Smooth muscle cell (in vitro differentiated cells): Measurements from ENCODE around the gene FAM98B. TPM values are rescaled to one million over a fixed set of nuclear protein-coding genes. Genes with fewer than 3 reads are reported as not detected.

Experiments used
- DNase-seq: peaks from one replicate; lab custom pipeline; 2025; ENCODE audit not compliant: unreplicated experiment; lab: John Stamatoyannopoulos, UW
- H2AFZ ChIP-seq: fragments of 200-600 bp; sonication (generic); 2 replicates; pipeline ENCODE4 v1.6.0; 2016; ENCODE audit warnings: antibody characterized with exemption, low read depth, mild to moderate bottlenecking
- H3F3A ChIP-seq: fragments of 200-600 bp; sonication (generic); 2 replicates; pipeline ENCODE4 v1.6.0; 2017; ENCODE audit warnings: antibody characterized with exemption, low read depth
- H3K27ac ChIP-seq: fragments of 200-600 bp; sonication (generic); 2 replicates; pipeline ENCODE4 v1.5.1; 2016; ENCODE audit warnings: low read depth, mild to moderate bottlenecking
- H3K27me3 ChIP-seq: fragments of 200-600 bp; sonication (generic); 2 replicates; pipeline ENCODE4 v1.6.1; 2016; ENCODE audit warnings: low read depth, mild to moderate bottlenecking
- H3K36me3 ChIP-seq: fragments of 200-600 bp; sonication (generic); 2 replicates; pipeline ENCODE4 v1.5.1; 2016; ENCODE audit warnings: low read depth
- H3K4me1 ChIP-seq: fragments of 200-600 bp; sonication (generic); 2 replicates; pipeline ENCODE4 v1.5.1; 2016; ENCODE audit warnings: low read depth
- H3K4me2 ChIP-seq: fragments of 200-600 bp; sonication (generic); 2 replicates; pipeline ENCODE4 v1.6.0; 2016; ENCODE audit warnings: mild to moderate bottlenecking
- H3K4me3 ChIP-seq: fragments of 200-600 bp; sonication (generic); 2 replicates; pipeline ENCODE4 v1.5.1; 2016; ENCODE audit warnings: mild to moderate bottlenecking
- H3K79me2 ChIP-seq: fragments of 200-600 bp; sonication (generic); 2 replicates; pipeline ENCODE4 v1.6.0; 2016; ENCODE audit warnings: low read depth, mild to moderate bottlenecking
- H3K9ac ChIP-seq: fragments of 200-600 bp; sonication (generic); 2 replicates; pipeline ENCODE4 v1.6.0; 2016; ENCODE audit warnings: low read depth
- H3K9me3 ChIP-seq: fragments of 200-600 bp; sonication (generic); replicated peaks from 2 replicates; pipeline ENCODE4 v1.5.1; 2016; ENCODE audit warnings: low read depth
- H4K20me1 ChIP-seq: fragments of 200-600 bp; sonication (generic); 2 replicates; pipeline ENCODE4 v1.6.0; 2016; ENCODE audit warnings: low read depth
- WGBS: methylation state at CpG from one replicate; pipeline ENCODE4 v1.1.7; 2016; ENCODE audit warnings: low lambda C conversion rate; 5-methylcytosine and 5-hydroxymethylcytosine counted together
- polyA plus RNA-seq: library from polyadenylated mRNA; unstranded; fragments of >200 nt; fragmentation: Nextera tagmentation; extraction: Ambion mirVana; gene quantifications from 2 replicates; pipeline ENCODE4 v1.2.1, GENCODE V29; 2016
- total RNA-seq: library from RNA; depleted of rRNA; stranded (reverse); fragments of >200 nt; gene quantifications from 2 replicates; pipeline ENCODE4 v1.2.3, GENCODE V29; 2014
- TF ChIP-seq, protein P1 (sequence below): fragments of 200-600 bp; sonication (generic); IDR thresholded peaks from 2 replicates; pipeline ENCODE4 v1.5.1; 2017; ENCODE audit warnings: borderline replicate concordance, mild to moderate bottlenecking, antibody characterized with exemption; ENCODE audit not compliant: insufficient read depth, poor library complexity, severe bottlenecking

The FAM98B gene
- total and polyA plus RNA-seq, 2 experiments from 2014 or later = 1.4 to 5.1 TPM

DNA sequence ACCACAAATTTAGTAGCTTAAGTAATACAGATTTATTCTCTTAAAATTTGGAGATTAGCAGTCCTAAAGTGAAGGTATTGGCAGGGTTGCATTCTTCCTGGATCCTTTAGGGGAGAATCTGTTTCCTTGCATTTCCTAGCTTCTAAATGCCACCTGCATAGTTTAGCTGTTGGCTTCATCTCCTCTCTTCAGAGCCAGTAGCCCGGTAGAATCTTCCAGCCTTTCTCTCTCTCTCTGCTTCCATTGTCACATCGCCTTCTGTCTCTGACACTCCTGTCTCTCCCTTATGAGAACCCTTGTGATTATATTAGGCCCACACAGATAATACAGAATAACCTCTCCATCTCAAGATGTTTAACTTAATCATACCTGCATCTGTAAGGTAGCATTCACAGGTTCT is 21.4 kb downstream of the FAM98B start:
- Histone ChIP-seq H3K79me2 (no peaks in the 10 kb centered on the region), H4K20me1 (no peaks in the 10 kb centered on the region), H3K9ac (no peak overlapping the region), H3K9me3 (no peaks in the 10 kb centered on the region), H3K27me3 (no peaks in the 10 kb centered on the region), H2AFZ (no peak overlapping the region), H3K27ac (no peak overlapping the region), H3F3A (no peaks in the 10 kb centered on the region), H3K4me1 (no peaks in the 10 kb centered on the region), H3K4me2 (no peak overlapping the region), H3K4me3 (no peak overlapping the region), H3K36me3 (peaks cover 3% of the 10 kb centered on the region)
- TF ChIP-seq, protein P1, sequence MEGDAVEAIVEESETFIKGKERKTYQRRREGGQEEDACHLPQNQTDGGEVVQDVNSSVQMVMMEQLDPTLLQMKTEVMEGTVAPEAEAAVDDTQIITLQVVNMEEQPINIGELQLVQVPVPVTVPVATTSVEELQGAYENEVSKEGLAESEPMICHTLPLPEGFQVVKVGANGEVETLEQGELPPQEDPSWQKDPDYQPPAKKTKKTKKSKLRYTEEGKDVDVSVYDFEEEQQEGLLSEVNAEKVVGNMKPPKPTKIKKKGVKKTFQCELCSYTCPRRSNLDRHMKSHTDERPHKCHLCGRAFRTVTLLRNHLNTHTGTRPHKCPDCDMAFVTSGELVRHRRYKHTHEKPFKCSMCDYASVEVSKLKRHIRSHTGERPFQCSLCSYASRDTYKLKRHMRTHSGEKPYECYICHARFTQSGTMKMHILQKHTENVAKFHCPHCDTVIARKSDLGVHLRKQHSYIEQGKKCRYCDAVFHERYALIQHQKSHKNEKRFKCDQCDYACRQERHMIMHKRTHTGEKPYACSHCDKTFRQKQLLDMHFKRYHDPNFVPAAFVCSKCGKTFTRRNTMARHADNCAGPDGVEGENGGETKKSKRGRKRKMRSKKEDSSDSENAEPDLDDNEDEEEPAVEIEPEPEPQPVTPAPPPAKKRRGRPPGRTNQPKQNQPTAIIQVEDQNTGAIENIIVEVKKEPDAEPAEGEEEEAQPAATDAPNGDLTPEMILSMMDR = no peak
- no peak for DNase-seq
- 98% methylated on average over 2 of the region's 2 CpGs for WGBS

DNA sequence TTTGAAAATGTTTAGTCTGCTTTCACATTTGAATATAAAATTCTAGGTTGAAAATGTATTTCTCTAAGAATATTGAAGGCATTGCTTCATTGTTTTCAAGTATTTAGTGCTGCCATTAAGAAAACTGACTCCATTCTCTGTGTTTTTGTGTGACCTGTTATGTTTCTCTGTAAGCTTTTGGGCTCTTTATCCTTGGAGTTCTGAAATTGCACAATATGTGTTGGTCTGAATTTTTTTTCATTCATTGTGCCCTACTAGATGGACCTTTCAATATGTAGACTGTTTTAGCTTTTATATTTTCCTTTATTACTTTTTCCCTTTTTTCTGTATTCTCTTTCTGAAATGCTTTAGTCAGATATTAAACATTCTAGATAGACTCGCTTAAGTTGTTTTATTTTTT is 22.2 kb downstream of the FAM98B start:
- no peak for DNase-seq
- no peak overlapping the region for H3K4me2 ChIP-seq
- H3K4me1 ChIP-seq = no peaks in the 10 kb centered on the region
- no peak overlapping the region for H3K4me3 ChIP-seq
- no peaks in the 10 kb centered on the region for H3K79me2 ChIP-seq
- H4K20me1 ChIP-seq = no peaks in the 10 kb centered on the region
- no peak overlapping the region for H3K9ac ChIP-seq
- H3F3A ChIP-seq = no peaks in the 10 kb centered on the region
- H3K9me3 ChIP-seq = no peaks in the 10 kb centered on the region
- H3K36me3 ChIP-seq = peaks cover 3% of the 10 kb centered on the region
- H2AFZ ChIP-seq = no peak overlapping the region
- TF ChIP-seq, protein P1 = no peak
- H3K27me3 ChIP-seq = no peaks in the 10 kb centered on the region
- no peak overlapping the region for H3K27ac ChIP-seq
- WGBS = 97% methylated on average over 1 of the region's 1 CpG

DNA sequence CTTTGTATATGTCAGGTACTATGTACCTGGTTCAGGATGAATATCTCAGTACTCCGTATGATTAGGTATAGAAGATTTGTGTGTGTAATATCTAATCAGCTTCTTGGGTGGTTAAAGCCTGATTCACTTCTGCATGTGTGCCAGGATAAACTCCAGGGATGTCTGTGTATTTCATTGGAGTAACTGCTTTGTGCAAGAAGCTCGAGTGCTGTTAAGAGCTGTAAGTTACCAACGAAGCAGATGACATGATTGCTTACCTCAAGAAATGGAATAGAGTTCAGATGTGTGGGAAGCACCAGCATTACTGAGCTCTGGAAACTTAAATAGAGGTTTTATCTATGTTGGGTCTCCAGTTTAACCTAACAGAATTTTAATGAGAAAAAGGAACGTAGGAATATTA is 23.7 kb downstream of the FAM98B start:
- no peak overlapping the region for H3K9ac ChIP-seq

DNA sequence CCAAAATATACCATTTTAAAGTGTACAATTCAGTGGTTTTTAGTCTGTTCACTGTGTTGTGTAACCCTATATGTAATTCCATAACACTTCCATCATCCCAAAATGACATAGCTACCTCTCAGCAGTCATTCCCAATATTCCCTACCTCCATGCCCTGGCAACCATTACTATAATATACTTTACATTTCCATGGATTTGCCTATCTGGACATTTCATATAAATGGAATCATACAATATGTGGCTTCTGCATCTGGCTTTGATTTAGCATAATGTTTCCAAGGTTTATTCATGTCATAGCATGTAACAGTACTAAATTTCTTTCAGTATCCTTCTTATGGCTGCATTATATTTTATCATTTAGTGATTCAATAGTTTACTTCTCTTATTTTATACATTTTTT is 25.3 kb downstream of the FAM98B start:
- Histone ChIP-seq H3K27me3 (no peaks in the 10 kb centered on the region), H3K79me2 (no peaks in the 10 kb centered on the region), H3K9ac (no peak overlapping the region), H3K36me3 (no peaks in the 10 kb centered on the region), H3K4me3 (no peak overlapping the region), H3F3A (no peaks in the 10 kb centered on the region), H3K4me1 (no peaks in the 10 kb centered on the region), H3K9me3 (no peaks in the 10 kb centered on the region), H3K4me2 (no peak overlapping the region), H4K20me1 (no peaks in the 10 kb centered on the region), H2AFZ (no peak overlapping the region), H3K27ac (no peak overlapping the region)
- TF ChIP-seq, protein P1 = no peak
- no peak for DNase-seq

More for the DNA sequence above, 23.7 kb downstream of the FAM98B start:
- no peaks in the 10 kb centered on the region for H3K79me2 ChIP-seq
- H3K9me3 ChIP-seq = no peaks in the 10 kb centered on the region
- H4K20me1 ChIP-seq = no peaks in the 10 kb centered on the region
- no peak overlapping the region for H2AFZ ChIP-seq
- WGBS = 93% methylated on average over 4 of the region's 4 CpGs
- H3K36me3 ChIP-seq = no peaks in the 10 kb centered on the region
- DNase-seq = no peak
- no peaks in the 10 kb centered on the region for H3K27me3 ChIP-seq
- H3F3A ChIP-seq = no peaks in the 10 kb centered on the region
- H3K4me1 ChIP-seq = no peaks in the 10 kb centered on the region
- no peak overlapping the region for H3K4me3 ChIP-seq
- no peak overlapping the region for H3K27ac ChIP-seq
- H3K4me2 ChIP-seq = no peak overlapping the region
- TF ChIP-seq, protein P1 = no peak
